GM12875 (cell line): ENCODE measurements around the gene SPINK14.
A peak's percentile ranks its signal among the peaks of the same experiment; 100 is the strongest.

Experiments
- H3K4me3 ChIP-seq: one replicate; pipeline ENCODE4 v1.5.1; 2011; ENCODE audit warnings: low read depth, low read length, control low read depth
- CTCF ChIP-seq: IDR thresholded peaks from 2 replicates; pipeline ENCODE4 v1.5.1; 2011; ENCODE audit warnings: low read depth, mild to moderate bottlenecking, control low read depth, inconsistent platforms, low read length, moderate library complexity, borderline replicate concordance; ENCODE audit not compliant: insufficient read depth

The SPINK14 gene

DNA sequence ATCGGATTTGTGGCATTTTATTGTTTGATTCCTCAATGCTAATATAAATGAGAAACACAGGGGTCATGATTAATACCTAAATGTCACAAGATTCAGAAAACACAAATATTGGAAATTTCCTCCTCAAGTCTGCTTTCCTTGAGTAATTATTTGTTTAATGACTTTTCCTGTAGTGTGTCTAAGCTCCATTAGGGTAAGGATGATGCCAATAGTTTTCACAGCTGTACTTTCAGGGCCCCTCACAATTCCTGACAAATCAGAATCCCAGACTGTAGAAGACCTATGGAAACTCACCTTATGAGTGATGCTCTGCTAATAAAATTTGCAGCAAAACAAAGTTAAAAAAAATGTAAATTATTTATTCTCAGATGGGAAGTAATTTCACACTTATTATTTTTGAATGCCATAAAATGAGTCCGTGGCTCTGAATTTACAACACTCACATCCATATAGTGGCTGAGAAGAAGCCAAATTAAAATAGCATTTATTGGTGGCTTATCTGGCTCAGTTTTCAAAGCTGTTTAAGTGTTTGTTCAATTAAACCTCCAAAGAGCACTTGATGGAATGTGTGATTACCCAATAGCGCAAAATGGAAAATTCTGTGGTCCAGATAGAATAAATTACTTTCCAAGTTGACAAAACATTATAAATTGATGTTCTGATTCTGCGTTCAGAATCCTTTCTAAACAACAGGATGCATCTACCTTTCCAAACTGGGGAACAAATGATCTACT, 1.6 kb upstream of the SPINK14 start:
- no peak for TF ChIP-seq CTCF
- no peak overlapping the region for H3K4me3 ChIP-seq

DNA sequence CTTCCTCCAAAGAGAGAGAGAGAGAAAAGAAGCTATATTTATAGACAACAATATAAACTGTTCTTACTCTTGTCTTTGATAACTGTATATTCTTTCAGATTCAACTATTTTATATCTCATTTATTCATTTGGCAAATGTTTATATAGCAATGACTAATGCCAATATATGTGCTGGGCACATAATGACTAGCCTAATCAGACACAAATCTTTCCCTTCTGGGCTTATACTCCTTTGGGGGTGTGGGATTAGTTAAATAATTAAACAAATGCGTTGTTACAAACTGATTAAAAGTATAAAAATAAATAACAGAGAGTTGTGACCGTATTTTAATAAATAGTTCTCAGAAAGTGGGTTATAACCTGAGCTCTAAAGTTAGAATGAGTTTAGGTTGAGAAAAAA, 4.0 kb downstream of the SPINK14 start:
- no peak overlapping the region for H3K4me3 ChIP-seq
- TF ChIP-seq CTCF = no peak

- no peak for TF ChIP-seq CTCF
- H3K4me3 ChIP-seq = no peak overlapping the region
Observed at GRCh38 chr5:148176480-148176879, 8.1 kb downstream of the SPINK14 start.

- H3K4me3 ChIP-seq = no peak overlapping the region
- TF ChIP-seq CTCF = no peak
Observed at GRCh38 chr5:148177207-148177606, 8.9 kb downstream of the SPINK14 start.

DNA sequence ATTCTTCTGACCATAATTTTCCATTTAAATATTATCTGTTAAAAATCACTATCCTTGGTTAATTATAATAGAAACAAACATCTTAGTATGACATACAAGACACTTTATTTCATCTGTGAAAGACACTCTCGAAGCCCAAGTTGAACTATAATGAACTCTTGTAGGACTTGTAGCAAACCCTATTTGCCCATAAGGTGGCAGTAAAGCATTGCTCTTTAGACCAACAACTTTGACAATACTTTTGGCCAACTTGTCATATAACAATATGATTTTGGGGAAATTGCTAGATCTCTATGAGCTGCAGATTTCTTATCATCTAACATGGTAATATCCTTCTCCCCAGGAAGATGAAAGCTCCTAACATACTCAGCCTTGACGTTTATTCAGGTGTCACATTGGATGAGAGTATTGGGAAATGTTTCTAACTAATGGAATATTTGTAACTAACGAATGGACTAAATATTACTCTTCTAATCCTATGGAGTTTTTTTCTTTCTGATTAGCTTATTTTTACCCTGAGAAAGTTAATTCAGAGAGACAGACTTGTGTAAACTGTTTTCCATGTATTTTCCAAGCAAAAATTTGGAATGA, 11.0 kb downstream of the SPINK14 start:
- no peak overlapping the region for H3K4me3 ChIP-seq
- TF ChIP-seq CTCF = peak; percentile 50; the same call in 1 of the 2 replicates

- H3K4me3 ChIP-seq = no peak overlapping the region
- no peak for TF ChIP-seq CTCF
Observed at GRCh38 chr5:148186248-148187003, 18.1 kb downstream of the SPINK14 start.
